ENCODE data around the gene SGK2. TPM values are rescaled to one million over a fixed set of nuclear protein-coding genes. Genes with fewer than 3 reads are reported as not detected.
A peak's percentile ranks its signal among the peaks of the same experiment; 100 is the strongest.

The SGK2 gene
- total RNA-seq, 3 donors from 2014 or later, result 60.4 to 207 (median 125) TPM

GRCh38 chr20:43570496-43570895 lies 11.7 kb downstream of the SGK2 start:
- ATAC-seq (peak; percentile 87), DNase-seq (peak; percentile 67 to 80 (median 77))
- Histone ChIP-seq H3K4me1 (ENCODE audit: low read depth) (peaks cover 13% of the 10 kb centered on the region), H3K4me3 (no peak overlapping the region), H3K9me3 (no peaks in the 10 kb centered on the region), H3K36me3 (ENCODE audit: low read depth) (no peaks in the 10 kb centered on the region)
- intact Hi-C loops (cut with DNase I, micrococcal nuclease), result no loop called here
- no peak for TF ChIP-seq CTCF (IDR thresholded peaks at IDR 0.05)

GRCh38 chr20:43571310-43571709 lies 12.5 kb downstream of the SGK2 start:
- Histone ChIP-seq H3K36me3 (ENCODE audit: low read depth) (no peaks in the 10 kb centered on the region), H3K9me3 (no peaks in the 10 kb centered on the region), H3K4me1 (ENCODE audit: low read depth) (peaks cover 13% of the 10 kb centered on the region), H3K4me3 (no peak overlapping the region)
- intact Hi-C loops (cut with DNase I, micrococcal nuclease), result no loop called here
- TF ChIP-seq CTCF (IDR thresholded peaks at IDR 0.05), result no peak
- no peak for DNase-seq
- no peak for ATAC-seq

- H3K4me3 ChIP-seq, result no peak overlapping the region
- intact Hi-C loops (cut with DNase I, micrococcal nuclease), result no loop called here
- DNase-seq (no peak), ATAC-seq (no peak)
- H3K9me3 ChIP-seq, result no peaks in the 10 kb centered on the region
- TF ChIP-seq CTCF (IDR thresholded peaks at IDR 0.05), result no peak
- peaks cover 13% of the 10 kb centered on the region for H3K4me1 ChIP-seq (ENCODE audit: low read depth)
- H3K36me3 ChIP-seq (ENCODE audit: low read depth), result no peaks in the 10 kb centered on the region
Observed at GRCh38 chr20:43571771-43572170, 12.9 kb downstream of the SGK2 start.

- H3K36me3 ChIP-seq (ENCODE audit: low read depth), result no peaks in the 10 kb centered on the region
- TF ChIP-seq CTCF (IDR thresholded peaks at IDR 0.05), result no peak
- H3K4me1 ChIP-seq (ENCODE audit: low read depth), result peaks cover 13% of the 10 kb centered on the region
- DNase-seq, result no peak
- no peaks in the 10 kb centered on the region for H3K9me3 ChIP-seq
- intact Hi-C loops (cut with DNase I, micrococcal nuclease), result no loop called here
- no peak overlapping the region for H3K4me3 ChIP-seq
- ATAC-seq, result no peak
Observed at GRCh38 chr20:43572891-43573290, 14.1 kb downstream of the SGK2 start.

GRCh38 chr20:43576108-43576507 lies 17.3 kb downstream of the SGK2 start:
- Histone ChIP-seq H3K36me3 (ENCODE audit: low read depth) (no peaks in the 10 kb centered on the region), H3K4me1 (ENCODE audit: low read depth) (peaks cover 8% of the 10 kb centered on the region), H3K9me3 (no peaks in the 10 kb centered on the region), H3K4me3 (no peak overlapping the region)
- no peak for ATAC-seq
- intact Hi-C loops (cut with DNase I, micrococcal nuclease), result no loop called here
- TF ChIP-seq CTCF (IDR thresholded peaks at IDR 0.05), result no peak
- no peak for DNase-seq
